ENCODE data around the gene C1orf198.

The C1orf198 gene

DNA sequence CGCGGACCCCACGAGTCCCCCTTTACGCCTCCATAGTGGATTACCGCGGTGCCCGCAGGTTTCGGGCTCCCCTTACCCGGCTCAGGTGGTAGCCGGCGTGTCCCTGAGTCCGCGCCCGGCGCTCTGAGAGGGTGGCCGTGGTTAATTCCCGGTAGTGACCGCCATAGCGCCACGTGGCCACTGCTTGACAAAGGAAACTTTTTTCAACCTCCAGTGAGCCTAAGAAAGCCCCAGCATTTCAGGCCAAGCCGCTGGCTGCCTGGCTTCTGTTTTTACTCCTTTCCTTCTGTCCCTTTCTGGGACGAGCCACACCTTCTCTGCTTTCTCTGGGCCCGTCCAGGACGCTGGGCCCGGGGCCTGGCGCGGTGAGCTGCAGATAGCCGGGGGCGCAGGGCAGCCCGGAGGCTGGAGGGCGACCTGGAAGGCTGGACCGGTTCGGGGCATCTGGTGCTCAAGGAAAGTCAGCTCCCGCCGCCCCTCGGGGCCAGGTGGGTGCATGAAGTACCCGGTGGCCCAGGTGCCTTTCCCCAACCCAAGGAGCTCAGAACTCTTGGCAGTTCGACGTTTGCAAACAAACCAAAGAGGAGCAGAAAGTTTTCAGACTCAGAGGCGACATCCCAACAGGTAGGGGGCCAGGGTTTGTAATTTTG is 540 bp upstream of the C1orf198 start:
- ChIA-PET CTCF (interaction anchor here (1.1 kb wide), 1 partner anchor 71 kb away, joined by 3 read pairs; no protein-coding TSS in a partner anchor), POLR2A (interaction anchor here (1.1 kb wide), 1 partner anchor 225 kb away, joined by 3 read pairs; no protein-coding TSS in a partner anchor)
- H3K27me3 ChIP-seq (replicated peaks in 2 of 5; ENCODE audit: control insufficient read depth in 4 of 5, insufficient read depth in 5 of 5, low read length in 4 of 5): peaks cover 0 to 18% (median 6%) of the 10 kb centered on the region in 5 experiments
- 8% methylated on average over 35 of the region's 40 CpGs for WGBS (ENCODE audit: insufficient coverage)
- peaks cover 0 to 21% (median 15%) of the 10 kb centered on the region in 4 experiments for H3K4me1 ChIP-seq (ENCODE audit: control extremely low read depth in 1 of 4, control insufficient read depth in 4 of 4, insufficient read depth in 4 of 4, low read length in 3 of 4)
- no peak overlapping the region for H3K27ac ChIP-seq (ENCODE audit: insufficient read depth in 1 of 2, low read depth in 1 of 2, low read length in 2 of 2, poor library complexity in 1 of 2, severe bottlenecking in 2 of 2)
- DNase-seq: peak; percentile 29 to 81 (median 75)
- H3K9me3 ChIP-seq (ENCODE audit: control extremely low read depth in 1 of 5, control insufficient read depth in 4 of 5, insufficient read depth in 2 of 5, low read depth in 1 of 5, low read length in 4 of 5): no peaks in the 10 kb centered on the region
- H3K36me3 ChIP-seq (ENCODE audit: control insufficient read depth in 4 of 4, insufficient read depth in 4 of 4, low read length in 3 of 4): no peaks in the 10 kb centered on the region
- peak overlapping the region; percentile 44 to 89 (median 61) for H3K4me3 ChIP-seq (ENCODE audit: control insufficient read depth in 1 of 7, extremely low read depth in 1 of 7, insufficient read depth in 4 of 7, low read depth in 2 of 7, low read length in 6 of 7)

DNA sequence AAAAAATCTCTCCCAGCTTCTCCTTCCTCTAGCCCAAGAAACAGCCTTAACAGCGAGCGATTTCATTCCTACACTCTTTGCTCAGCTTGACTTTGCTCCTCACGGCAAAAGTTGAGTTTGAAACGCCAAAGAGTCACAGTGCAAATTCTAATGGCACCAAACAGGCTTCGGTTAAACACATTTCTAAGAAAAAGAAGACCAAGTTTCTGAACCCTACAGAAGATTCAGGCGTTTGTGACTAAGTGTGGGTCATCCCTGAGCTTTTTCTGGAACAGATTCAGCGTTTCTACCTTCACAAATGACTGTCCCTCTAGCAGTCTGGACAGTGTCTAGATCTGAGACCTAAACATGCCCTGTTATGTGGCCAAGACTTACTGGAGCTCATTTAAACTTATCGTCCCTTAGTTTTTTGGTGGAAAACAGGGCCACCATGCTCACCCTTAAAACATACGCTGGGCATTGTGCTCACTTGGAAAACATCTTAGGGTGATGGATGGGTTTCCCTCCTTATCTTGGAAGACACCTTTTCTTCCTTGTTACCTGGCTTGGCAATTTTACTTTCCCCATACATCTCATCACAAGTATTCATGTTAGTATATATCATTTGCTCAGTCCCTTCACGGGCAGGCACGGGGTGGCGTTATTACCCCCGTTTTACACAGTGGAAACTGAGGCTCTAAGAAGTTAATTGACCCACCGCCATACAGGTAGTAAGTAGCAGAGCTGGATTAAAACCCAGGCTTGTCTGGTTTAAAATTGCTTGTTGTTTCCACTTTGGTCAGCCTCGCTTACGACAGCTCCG is 1.0 kb downstream of the C1orf198 start:
- no peak for DNase-seq
- H3K4me1 ChIP-seq (ENCODE audit: control extremely low read depth in 1 of 4, control insufficient read depth in 4 of 4, insufficient read depth in 4 of 4, low read length in 3 of 4): peaks cover 0 to 29% (median 19%) of the 10 kb centered on the region in 4 experiments
- H3K27me3 ChIP-seq (replicated peaks in 2 of 5; ENCODE audit: control insufficient read depth in 4 of 5, insufficient read depth in 5 of 5, low read length in 4 of 5): peaks cover 0 to 18% (median 6%) of the 10 kb centered on the region in 5 experiments
- H3K9me3 ChIP-seq (ENCODE audit: control extremely low read depth in 1 of 5, control insufficient read depth in 4 of 5, insufficient read depth in 2 of 5, low read depth in 1 of 5, low read length in 4 of 5): no peaks in the 10 kb centered on the region
- peak overlapping the region; percentile 32 to 89 (median 80) for H3K4me3 ChIP-seq (ENCODE audit: control insufficient read depth in 1 of 7, extremely low read depth in 1 of 7, insufficient read depth in 4 of 7, low read depth in 2 of 7, low read length in 6 of 7)
- 52% methylated on average over 17 of the region's 17 CpGs for WGBS (ENCODE audit: insufficient coverage)
- CTCF ChIA-PET: interaction anchor here (0.6 kb wide), 1 partner anchor 916 kb away, joined by 3 read pairs; no protein-coding TSS in a partner anchor
- no peaks in the 10 kb centered on the region for H3K36me3 ChIP-seq (ENCODE audit: control insufficient read depth in 4 of 4, insufficient read depth in 4 of 4, low read length in 3 of 4)
- POLR2A ChIA-PET: interaction anchor here (0.6 kb wide), 1 partner anchor 1016 kb away, joined by 5 read pairs; no protein-coding TSS in a partner anchor
- no peak overlapping the region for H3K27ac ChIP-seq (ENCODE audit: insufficient read depth in 1 of 2, low read depth in 1 of 2, low read length in 2 of 2, poor library complexity in 1 of 2, severe bottlenecking in 2 of 2)

DNA sequence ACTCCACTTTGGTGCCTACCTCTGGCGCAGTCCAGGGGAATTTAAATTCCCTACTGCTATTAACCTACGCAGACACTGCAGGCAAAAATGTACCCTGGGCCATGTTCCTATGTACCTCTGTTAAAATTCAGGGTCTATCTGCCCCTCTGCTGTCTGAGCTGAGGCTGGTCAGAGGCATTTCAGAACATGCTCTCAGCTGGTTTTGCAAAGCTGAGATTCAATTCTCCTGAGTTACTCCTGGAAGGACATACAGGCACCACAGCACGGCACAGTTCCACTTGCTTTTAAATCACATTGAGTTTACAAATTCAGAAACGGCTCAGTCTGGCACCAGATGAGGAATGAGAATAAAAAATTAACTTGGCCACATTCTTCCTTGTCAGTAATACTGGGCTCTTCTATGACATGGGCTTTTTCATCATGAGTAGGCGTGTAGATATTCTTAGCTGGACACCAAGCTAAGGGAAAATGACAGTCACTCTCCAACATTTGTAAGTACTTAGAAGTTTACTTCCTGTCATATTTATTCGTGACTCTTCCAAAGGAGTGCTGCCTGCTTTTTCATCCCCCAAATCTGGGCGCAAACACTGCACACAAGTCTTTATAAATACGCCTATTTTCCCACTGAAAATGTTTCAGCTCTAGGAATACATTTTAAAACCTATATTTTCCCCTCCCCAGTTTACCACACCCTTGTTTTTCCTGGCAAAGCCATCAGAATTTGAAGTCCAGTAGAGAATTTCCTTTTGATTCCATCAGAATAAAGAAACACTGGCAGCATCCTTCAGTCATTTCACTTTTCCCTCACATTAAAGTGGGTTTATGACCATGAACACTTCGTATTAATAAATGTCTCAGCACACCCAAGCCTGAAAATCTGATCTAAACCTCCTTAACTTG is 1.9 kb downstream of the C1orf198 start:
- no peaks in the 10 kb centered on the region for H3K36me3 ChIP-seq (ENCODE audit: control insufficient read depth in 4 of 4, insufficient read depth in 4 of 4, low read length in 3 of 4)
- 82% methylated on average over 8 of the region's 9 CpGs for WGBS (ENCODE audit: insufficient coverage)
- H3K9me3 ChIP-seq (ENCODE audit: control extremely low read depth in 1 of 5, control insufficient read depth in 4 of 5, insufficient read depth in 2 of 5, low read depth in 1 of 5, low read length in 4 of 5): no peaks in the 10 kb centered on the region
- H3K27me3 ChIP-seq (replicated peaks in 2 of 5; ENCODE audit: control insufficient read depth in 4 of 5, insufficient read depth in 5 of 5, low read length in 4 of 5): peaks cover 0 to 18% (median 6%) of the 10 kb centered on the region in 5 experiments
- ChIA-PET CTCF (interaction anchor here (0.6 kb wide), 1 partner anchor 916 kb away, joined by 3 read pairs; no protein-coding TSS in a partner anchor), POLR2A (no interaction called here)
- DNase-seq: no peak
- H3K4me3 ChIP-seq (ENCODE audit: control insufficient read depth in 1 of 7, extremely low read depth in 1 of 7, insufficient read depth in 4 of 7, low read depth in 2 of 7, low read length in 6 of 7): no peak overlapping the region
- peaks cover 0 to 29% (median 19%) of the 10 kb centered on the region in 4 experiments for H3K4me1 ChIP-seq (ENCODE audit: control extremely low read depth in 1 of 4, control insufficient read depth in 4 of 4, insufficient read depth in 4 of 4, low read length in 3 of 4)
- no peak overlapping the region for H3K27ac ChIP-seq (ENCODE audit: insufficient read depth in 1 of 2, low read depth in 1 of 2, low read length in 2 of 2, poor library complexity in 1 of 2, severe bottlenecking in 2 of 2)

DNA sequence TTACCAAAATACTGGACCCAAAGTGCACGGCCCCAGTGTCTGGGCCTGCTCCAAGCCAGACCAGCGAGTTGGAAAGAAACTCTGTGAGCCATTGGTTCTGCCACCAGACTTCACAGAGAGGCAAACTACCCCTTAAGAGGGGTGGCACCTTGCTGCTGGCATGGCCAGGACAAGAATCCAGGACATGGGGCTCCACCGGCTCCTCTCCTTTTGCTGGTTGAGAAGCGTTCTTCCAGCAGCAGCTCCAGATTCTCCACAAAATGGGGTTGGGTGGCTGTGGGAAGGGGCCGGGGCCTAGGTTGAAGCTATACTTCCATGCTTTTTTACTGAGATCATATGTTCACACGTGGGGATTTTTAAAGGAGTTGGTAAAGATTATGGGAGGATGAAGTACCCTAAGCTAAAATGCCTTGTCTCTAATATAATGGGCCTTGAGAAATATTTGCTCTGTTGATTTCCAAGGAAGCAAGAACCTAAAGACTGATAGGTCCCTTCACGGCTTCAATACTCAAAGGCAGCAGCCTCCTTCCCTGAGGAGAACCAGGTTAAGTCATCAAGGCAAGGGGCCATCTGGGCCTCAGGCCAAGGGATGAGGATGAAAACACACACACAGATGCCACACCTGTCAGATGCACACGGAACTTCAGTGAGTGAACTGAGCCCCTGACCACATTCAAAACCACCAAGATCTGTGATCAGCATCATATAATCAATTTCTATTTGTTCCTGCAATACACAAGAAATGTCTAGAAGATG is 3.1 kb downstream of the C1orf198 start:
- DNase-seq: no peak
- ChIA-PET CTCF (no interaction called here), POLR2A (no interaction called here)
- no peak overlapping the region for H3K27ac ChIP-seq (ENCODE audit: insufficient read depth in 1 of 2, low read depth in 1 of 2, low read length in 2 of 2, poor library complexity in 1 of 2, severe bottlenecking in 2 of 2)
- H3K4me3 ChIP-seq (ENCODE audit: control insufficient read depth in 1 of 7, extremely low read depth in 1 of 7, insufficient read depth in 4 of 7, low read depth in 2 of 7, low read length in 6 of 7): no peak overlapping the region
- H3K9me3 ChIP-seq (ENCODE audit: control extremely low read depth in 1 of 5, control insufficient read depth in 4 of 5, insufficient read depth in 2 of 5, low read depth in 1 of 5, low read length in 4 of 5): no peaks in the 10 kb centered on the region
- peaks cover 0 to 16% (median 6%) of the 10 kb centered on the region in 5 experiments for H3K27me3 ChIP-seq (replicated peaks in 2 of 5; ENCODE audit: control insufficient read depth in 4 of 5, insufficient read depth in 5 of 5, low read length in 4 of 5)
- 96% methylated on average over 4 of the region's 8 CpGs for WGBS (ENCODE audit: insufficient coverage)
- no peaks in the 10 kb centered on the region for H3K36me3 ChIP-seq (ENCODE audit: control insufficient read depth in 4 of 4, insufficient read depth in 4 of 4, low read length in 3 of 4)
- H3K4me1 ChIP-seq (ENCODE audit: control extremely low read depth in 1 of 4, control insufficient read depth in 4 of 4, insufficient read depth in 4 of 4, low read length in 3 of 4): peaks cover 0 to 29% (median 19%) of the 10 kb centered on the region in 4 experiments

DNA sequence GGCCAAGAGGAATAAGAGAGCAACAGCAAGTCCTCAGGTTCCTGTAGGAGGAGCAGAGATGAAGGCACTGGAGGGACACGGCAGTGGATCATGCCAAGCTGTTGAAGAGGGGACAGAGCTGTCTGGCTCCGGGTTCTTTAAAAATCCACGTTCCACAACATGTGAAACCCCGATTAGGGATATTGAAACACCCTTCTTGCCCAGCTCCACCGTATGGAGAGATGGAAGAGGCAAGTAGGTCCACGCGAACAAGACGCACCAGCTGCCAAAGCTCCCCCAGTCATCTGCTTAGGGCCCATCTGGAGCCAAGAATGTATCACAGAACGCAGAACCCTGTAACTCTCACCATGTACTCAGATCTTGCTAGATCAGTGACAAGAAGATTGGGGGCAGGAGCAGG is 3.9 kb downstream of the C1orf198 start:
- Histone ChIP-seq H3K27ac (ENCODE audit: insufficient read depth in 1 of 2, low read depth in 1 of 2, low read length in 2 of 2, poor library complexity in 1 of 2, severe bottlenecking in 2 of 2) (no peak overlapping the region), H3K36me3 (ENCODE audit: control insufficient read depth in 4 of 4, insufficient read depth in 4 of 4, low read length in 3 of 4) (no peaks in the 10 kb centered on the region), H3K27me3 (replicated peaks in 2 of 5; ENCODE audit: control insufficient read depth in 4 of 5, insufficient read depth in 5 of 5, low read length in 4 of 5) (peaks cover 0 to 16% (median 3%) of the 10 kb centered on the region in 5 experiments), H3K4me1 (ENCODE audit: control extremely low read depth in 1 of 4, control insufficient read depth in 4 of 4, insufficient read depth in 4 of 4, low read length in 3 of 4) (peaks cover 0 to 29% (median 19%) of the 10 kb centered on the region in 4 experiments), H3K9me3 (ENCODE audit: control extremely low read depth in 1 of 5, control insufficient read depth in 4 of 5, insufficient read depth in 2 of 5, low read depth in 1 of 5, low read length in 4 of 5) (no peaks in the 10 kb centered on the region), H3K4me3 (ENCODE audit: control insufficient read depth in 1 of 7, extremely low read depth in 1 of 7, insufficient read depth in 4 of 7, low read depth in 2 of 7, low read length in 6 of 7) (no peak overlapping the region)
- POLR2A ChIA-PET: no interaction called here
- WGBS (ENCODE audit: insufficient coverage): 88% methylated on average over 7 of the region's 9 CpGs
- CTCF ChIA-PET: no interaction called here
- no peak for DNase-seq

DNA sequence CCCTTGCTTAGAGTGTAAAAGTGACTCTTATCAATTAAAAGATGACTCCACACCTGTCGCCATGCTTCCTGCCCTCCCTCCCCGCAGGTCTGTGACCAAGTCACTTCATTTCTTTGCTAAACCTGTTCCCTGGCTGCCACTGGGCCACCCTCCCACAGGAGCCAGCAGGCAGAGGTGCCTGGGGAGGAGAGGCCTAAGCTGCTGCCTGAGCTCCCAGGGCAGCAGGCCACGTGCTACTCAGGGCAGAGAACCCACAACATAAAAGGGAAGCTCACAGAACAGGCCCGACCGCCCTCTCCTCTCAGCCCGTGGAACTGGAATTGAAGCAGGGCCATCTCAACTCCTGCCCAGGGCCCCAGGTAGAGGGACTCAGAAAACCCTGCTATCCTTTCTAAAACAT is 4.9 kb downstream of the C1orf198 start:
- CTCF ChIA-PET: no interaction called here

More for the DNA sequence above, 4.9 kb downstream of the C1orf198 start:
- Histone ChIP-seq H3K4me1 (ENCODE audit: control extremely low read depth in 1 of 4, control insufficient read depth in 4 of 4, insufficient read depth in 4 of 4, low read length in 3 of 4) (peaks cover 0 to 24% (median 12%) of the 10 kb centered on the region in 4 experiments), H3K27ac (ENCODE audit: insufficient read depth in 1 of 2, low read depth in 1 of 2, low read length in 2 of 2, poor library complexity in 1 of 2, severe bottlenecking in 2 of 2) (no peak overlapping the region), H3K4me3 (ENCODE audit: control insufficient read depth in 1 of 7, extremely low read depth in 1 of 7, insufficient read depth in 4 of 7, low read depth in 2 of 7, low read length in 6 of 7) (no peak overlapping the region), H3K27me3 (replicated peaks in 2 of 5; ENCODE audit: control insufficient read depth in 4 of 5, insufficient read depth in 5 of 5, low read length in 4 of 5) (peaks cover 0 to 10% (median 2%) of the 10 kb centered on the region in 5 experiments), H3K9me3 (ENCODE audit: control extremely low read depth in 1 of 5, control insufficient read depth in 4 of 5, insufficient read depth in 2 of 5, low read depth in 1 of 5, low read length in 4 of 5) (no peaks in the 10 kb centered on the region), H3K36me3 (ENCODE audit: control insufficient read depth in 4 of 4, insufficient read depth in 4 of 4, low read length in 3 of 4) (no peaks in the 10 kb centered on the region)
- WGBS (ENCODE audit: insufficient coverage): 30% methylated on average over 6 of the region's 6 CpGs
- POLR2A ChIA-PET: no interaction called here
- DNase-seq: peak; percentile 23 to 79 (median 63)

Data from common myeloid progenitor, CD34-positive (primary cell).